IMR-90 (cell line): Measurements from ENCODE around the gene IKZF3. TPM values are rescaled to one million over a fixed set of nuclear protein-coding genes. Genes with fewer than 3 reads are reported as not detected.

ENCODE experiments used
- ATAC-seq: fragments of 200-7000 bp; cut with Tn5 transposase; 2 replicates; pipeline ENCODE4 v1.9.1; 2020; ENCODE audit warnings: low read depth, mild to moderate bottlenecking, moderate library complexity
- BruUV-seq: library from RNA; stranded (reverse); fragments of 400-500 nt; replicated peaks from 2 replicates; lab custom pipeline; 2021; lab: Mats Ljungman, UMichigan
- CTCF ChIA-PET: fragments of 300-600 bp; formaldehyde crosslinking; extraction: SDS; loops from one replicate; lab custom pipeline; 2021; ENCODE audit warnings: antibody characterized with exemption; lab: Yijun Ruan, JAX
- POLR2A ChIA-PET: fragments of 300-600 bp; sonication (Branson Sonifier 250); formaldehyde crosslinking; loops from one replicate; lab custom pipeline; 2022; ENCODE audit warnings: antibody characterized with exemption; ENCODE audit not compliant: unreplicated experiment; lab: Charles Lee
- DNase-seq: peaks from one replicate; pipeline ENCODE4 v3.0.0; 2013
- H2AFZ ChIP-seq: replicated peaks from 2 replicates; pipeline ENCODE3; 2013; ENCODE audit warnings: low read length, mild to moderate bottlenecking; ENCODE audit not compliant: poor library complexity
- H2AK5ac ChIP-seq: 2 replicates; pipeline ENCODE4 v1.6.1; 2013; ENCODE audit warnings: low read depth, low read length, inconsistent platforms
- H2AK9ac ChIP-seq: replicated peaks from 2 replicates; pipeline ENCODE3; 2013; ENCODE audit warnings: mild to moderate bottlenecking, low read depth, low read length, moderate library complexity; ENCODE audit not compliant: poor library complexity
- H2BK120ac ChIP-seq: 2 replicates; pipeline ENCODE4 v1.6.1; 2013; ENCODE audit warnings: low read depth, low read length, inconsistent platforms
- H2BK15ac ChIP-seq: 3 replicates; pipeline ENCODE4 v1.6.1; 2013; ENCODE audit warnings: low read depth, low read length, inconsistent platforms
- H2BK20ac ChIP-seq: 2 replicates; pipeline ENCODE4 v1.6.1; 2013; ENCODE audit warnings: low read depth, mild to moderate bottlenecking, inconsistent platforms, low read length, moderate library complexity
- H2BK5ac ChIP-seq: 2 replicates; pipeline ENCODE4 v1.6.1; 2013; ENCODE audit warnings: mild to moderate bottlenecking, low read depth, low read length, inconsistent platforms; ENCODE audit not compliant: poor library complexity, severe bottlenecking
- H3K14ac ChIP-seq: replicated peaks from 2 replicates; pipeline ENCODE4 v1.6.1; 2013; ENCODE audit warnings: low read depth, low read length, inconsistent platforms
- H3K18ac ChIP-seq: 2 replicates; pipeline ENCODE4 v1.6.1; 2013; ENCODE audit warnings: low read depth, low read length, control low read depth
- H3K23ac ChIP-seq: 2 replicates; pipeline ENCODE4 v1.6.1; 2013; ENCODE audit warnings: low read depth, low read length, inconsistent platforms
- H3K27ac ChIP-seq: 2 replicates; pipeline ENCODE4 v1.5.1; 2013; ENCODE audit warnings: mild to moderate bottlenecking, control low read depth, low read length; ENCODE audit not compliant: insufficient read depth
- H3K27me3 ChIP-seq: 2 replicates; pipeline ENCODE4 v1.6.1; 2013; ENCODE audit warnings: low read length; ENCODE audit not compliant: control insufficient read depth, insufficient read depth
- H3K36me3 ChIP-seq: 2 replicates; pipeline ENCODE4 v1.6.1; 2013; ENCODE audit warnings: low read length, mixed read lengths; ENCODE audit not compliant: control insufficient read depth, insufficient read depth
- H3K4ac ChIP-seq: 2 replicates; pipeline ENCODE4 v1.6.1; 2013; ENCODE audit warnings: low read depth, low read length, inconsistent platforms
- H3K4me1 ChIP-seq: 2 replicates; pipeline ENCODE4 v1.6.1; 2013; ENCODE audit warnings: low read length, mixed read lengths; ENCODE audit not compliant: control insufficient read depth, insufficient read depth
- H3K4me2 ChIP-seq: 2 replicates; pipeline ENCODE4 v1.6.1; 2013; ENCODE audit warnings: low read depth, mild to moderate bottlenecking, control low read depth, low read length, moderate library complexity
- H3K4me3 ChIP-seq: 2 replicates; pipeline ENCODE4 v1.5.1; 2013; ENCODE audit warnings: low read depth, mild to moderate bottlenecking, control low read depth, low read length, moderate library complexity; ENCODE audit not compliant: insufficient read depth
- H3K56ac ChIP-seq: 2 replicates; pipeline ENCODE4 v1.6.1; 2013; ENCODE audit warnings: low read length, inconsistent platforms; ENCODE audit not compliant: insufficient read depth; ENCODE audit errors: extremely low read depth
- H3K79me1 ChIP-seq, 2 experiments: 2 replicates each; pipeline ENCODE4 v1.6.1; 2013; ENCODE audit warnings: low read length in 2 of 2, inconsistent platforms in 1 of 2, low read depth in 1 of 2
- H3K9ac ChIP-seq: 2 replicates; pipeline ENCODE4 v1.6.1; 2013; ENCODE audit warnings: low read depth, low read length, control low read depth
- H3K9me1 ChIP-seq: 2 replicates; pipeline ENCODE4 v1.6.1; 2013; ENCODE audit warnings: low read length, inconsistent platforms; ENCODE audit not compliant: insufficient read depth
- H3K9me3 ChIP-seq: 2 replicates; pipeline ENCODE4 v1.6.1; 2013; ENCODE audit warnings: low read length; ENCODE audit not compliant: control insufficient read depth, insufficient read depth
- H4K20me1 ChIP-seq: 2 replicates; pipeline ENCODE4 v1.6.1; 2013; ENCODE audit warnings: low read length, inconsistent platforms; ENCODE audit not compliant: insufficient read depth
- H4K5ac ChIP-seq: 2 replicates; pipeline ENCODE4 v1.6.1; 2013; ENCODE audit warnings: mild to moderate bottlenecking, low read depth, low read length, control low read depth
- H4K8ac ChIP-seq, 2 experiments: 2 replicates each; pipeline ENCODE4 v1.6.1; 2013; ENCODE audit warnings: low read depth in 2 of 2, low read length in 2 of 2, control low read depth in 1 of 2, inconsistent platforms in 1 of 2
- H4K91ac ChIP-seq: 2 replicates; pipeline ENCODE4 v1.6.1; 2013; ENCODE audit warnings: low read depth, low read length, inconsistent platforms; ENCODE audit not compliant: insufficient read depth
- BHLHE40 ChIP-seq: fragments of 150-350 bp; IDR thresholded peaks from 2 replicates; pipeline ENCODE4 v1.6.1; 2016; ENCODE audit warnings: mild to moderate bottlenecking, low read depth, low read length
- CTCF ChIP-seq: conservative IDR thresholded peaks from 2 replicates; pipeline ENCODE4 v1.5.1; 2012; ENCODE audit warnings: mild to moderate bottlenecking, low read depth, low read length, improper control_type of control experiment
- FOS ChIP-seq: fragments of 150-350 bp; IDR thresholded peaks from 2 replicates; pipeline ENCODE4 v1.6.1; 2016; ENCODE audit warnings: low read depth, low read length
- MAZ ChIP-seq: IDR thresholded peaks from 2 replicates; pipeline ENCODE4 v1.6.1; 2012; ENCODE audit warnings: low read depth, mild to moderate bottlenecking, low read length, improper control_type of control experiment, moderate library complexity, borderline replicate concordance
- MXI1 ChIP-seq: IDR thresholded peaks from 2 replicates; pipeline ENCODE4 v1.6.1; 2012; ENCODE audit warnings: low read depth, mild to moderate bottlenecking, low read length, moderate library complexity, borderline replicate concordance
- NFE2L2 ChIP-seq: fragments of 150-350 bp; IDR thresholded peaks from 2 replicates; pipeline ENCODE4 v1.6.1; 2016; ENCODE audit warnings: low read depth, mild to moderate bottlenecking, low read length
- POLR2A ChIP-seq: IDR thresholded peaks from 2 replicates; pipeline ENCODE4 v1.6.1; 2012; ENCODE audit warnings: mild to moderate bottlenecking, low read depth, low read length
- RAD21 ChIP-seq: IDR thresholded peaks from 2 replicates; pipeline ENCODE4 v1.6.1; 2012; ENCODE audit warnings: low read length, improper control_type of control experiment
- SMC3 ChIP-seq: fragments of 150-350 bp; IDR thresholded peaks from 2 replicates; pipeline ENCODE4 v1.6.1; 2016; ENCODE audit warnings: low read depth, mild to moderate bottlenecking, antibody characterized with exemption, low read length, moderate library complexity
- USF2 ChIP-seq: fragments of 150-350 bp; IDR thresholded peaks from 2 replicates; pipeline ENCODE4 v1.6.1; 2017; ENCODE audit warnings: mild to moderate bottlenecking, antibody characterized with exemption, low read length, low read depth
- WGBS, 2 experiments: methylation state at CpG; one replicate each; pipeline versions ENCODE4 v1.1.5 to v1.1.7; 2013; ENCODE audit warnings: missing lambda C conversion rate in 2 of 2; ENCODE audit not compliant: insufficient read length in 1 of 2; ENCODE audit errors: extremely low coverage in 2 of 2; 5-methylcytosine and 5-hydroxymethylcytosine counted together
- dilution Hi-C: fragments of 300-500 bp; cut with HindIII; formaldehyde crosslinking; loops from one replicate; pipeline ENCODE4 v1.14.3; 2018; ENCODE audit warnings: low sequenced_read_pairs; ENCODE audit not compliant: unreplicated experiment
- in situ Hi-C: fragments of 300-500 bp; cut with MboI; formaldehyde crosslinking; loops from 3 replicates; pipeline ENCODE4 v1.14.3; 2019; ENCODE audit warnings: low sequenced_read_pairs, inconsistent platforms, mixed read lengths
- intact Hi-C: fragments of 100-400 bp; cut with micrococcal nuclease; formaldehyde crosslinking; loops from 2 replicates; pipeline ENCODE4 v1.10.0; 2022
- polyA plus RNA-seq, 3 experiments: library from polyadenylated mRNA; depleted of rRNA; stranded (reverse); fragments of >200 nt; gene quantifications; 2 replicates each; pipeline ENCODE4 v1.2.3, GENCODE V29; 2012; ENCODE audit warnings: low replicate concordance in 1 of 3
- total RNA-seq: library from RNA; depleted of rRNA; stranded (reverse); fragments of >200 nt; gene quantifications from 2 replicates; pipeline ENCODE4 v1.2.3, GENCODE V29; 2012

Gene IKZF3
- total and polyA plus RNA-seq, 2 of the 4 experiments (the other 2 are of a cell fraction), result not detected

GRCh38 chr17:39754161-39754957 lies 109.8 kb downstream of the IKZF3 start:
- H3K56ac ChIP-seq, result peak overlapping the region; percentile 78
- H2BK120ac ChIP-seq, result peak overlapping the region; percentile 68
- WGBS, 2 experiments, result 0% methylated on average over 13 of the region's 91 CpGs; no CpG with 5 or more reads in 1 of the 2 experiments
- peak overlapping the region; percentile 90 for H3K4ac ChIP-seq
- H2AK5ac ChIP-seq, result peak overlapping the region; percentile 48; the same call in 1 of the 2 replicates
- H2BK5ac ChIP-seq, result peak overlapping the region; percentile 28
- peak overlapping the region; percentile 76 for H3K4me3 ChIP-seq
- peak overlapping the region; percentile 84 for H3K14ac ChIP-seq
- no peak overlapping the region for H2BK20ac ChIP-seq
- H3K27ac ChIP-seq, result peak overlapping the region; percentile 72
- no peak overlapping the region for H2BK15ac ChIP-seq
- H4K20me1 ChIP-seq, result no peaks in the 10 kb centered on the region
- H4K8ac ChIP-seq, result peak overlapping the region; percentile 84 to 96
- POLR2A ChIA-PET, result no interaction called here
- CTCF ChIA-PET, result interaction anchor here (1.0 kb wide), 1 partner anchor 133 kb away, joined by 3 read pairs; no protein-coding TSS in a partner anchor
- no peaks in the 10 kb centered on the region; the same call in 1 of the 2 replicates for H3K9me1 ChIP-seq
- H3K4me2 ChIP-seq, result peak overlapping the region; percentile 81
- in situ Hi-C loops (no loop called here), intact Hi-C loops (loop anchor here (1.0 kb wide), 2 partner anchors 24 to 132 kb away; partner anchors contain the start of gene MIEN1), dilution Hi-C loops (no loop called here)
- peaks cover 19% of the 10 kb centered on the region for H3K27me3 ChIP-seq
- H4K5ac ChIP-seq, result peak overlapping the region; percentile 73
- H3K9me3 ChIP-seq, result no peaks in the 10 kb centered on the region
- DNase-seq (peak; percentile 74), ATAC-seq (peak; percentile 95)
- no peaks in the 10 kb centered on the region; a peak in 1 of 4 replicates for H3K79me1 ChIP-seq
- H3K18ac ChIP-seq, result peak overlapping the region; percentile 53; the same call in 1 of the 2 replicates
- peak overlapping the region; percentile 99 for H2AFZ ChIP-seq
- TF ChIP-seq BHLHE40 (0 out of 2 replicates have a peak, but pooled peaks have one; percentile 4), POLR2A (peak; percentile 30), RAD21 (peak; percentile 89), FOS (no peak), MXI1 (0 out of 2 replicates have a peak, but pooled peaks have one; percentile 31), SMC3 (peak; percentile 69), CTCF (peak; percentile 93), USF2 (0 out of 2 replicates have a peak, but pooled peaks have one; percentile 16), NFE2L2 (no peak), MAZ (peak; percentile 86)
- H3K9ac ChIP-seq, result peak overlapping the region; percentile 87
- H2AK9ac ChIP-seq, result peak overlapping the region; percentile 90
- BruUV-seq, result no TSS peak
- peaks cover 7% of the 10 kb centered on the region for H3K4me1 ChIP-seq
- H3K23ac ChIP-seq, result peak overlapping the region; percentile 77; the same call in 1 of the 2 replicates
- H3K36me3 ChIP-seq, result no peaks in the 10 kb centered on the region
- H4K91ac ChIP-seq, result peak overlapping the region; percentile 88
